Stomach (tissue), 9 donors: ENCODE data around the gene ZFP36. TPM values are rescaled to one million over a fixed set of nuclear protein-coding genes. Genes with fewer than 3 reads are reported as not detected.

ENCODE experiments used
- DNase-seq, 2 donors: peaks; one replicate each; pipeline versions ENCODE4 v3.0.0 to v3.0.0-alpha.2; 2013 to 2019
- H3K27ac ChIP-seq, 5 donors: fragments of 200-600 bp in 4 of 5; sonication (generic) in 4 of 5; one replicate each; pipeline ENCODE4 v1.5.1; 2013 to 2019; ENCODE audit warnings: mild to moderate bottlenecking in 1 of 5, moderate library complexity in 1 of 5
- H3K27me3 ChIP-seq, 3 donors: fragments of 200-600 bp; sonication (generic); one replicate each; pipeline ENCODE4 v1.5.1; 2017 to 2019; ENCODE audit warnings: mixed run types in 1 of 3
- H3K36me3 ChIP-seq, 4 donors: fragments of 200-600 bp; sonication (generic); 1 replicate in 3 of 4; 2 replicates in 1 of 4; pipeline ENCODE4 v1.5.1; 2016 to 2019
- H3K4me1 ChIP-seq, 4 donors: fragments of 200-600 bp; sonication (generic); one replicate each; pipeline ENCODE4 v1.5.1; 2016 to 2019
- H3K4me3 ChIP-seq, 4 donors: fragments of 200-600 bp; sonication (generic) in 3 of 4; one replicate each; pipeline ENCODE4 v1.5.1; 2016 to 2019; ENCODE audit warnings: mild to moderate bottlenecking in 1 of 4
- H3K9me3 ChIP-seq, 4 donors: fragments of 200-600 bp; sonication (generic); one replicate each; pipeline ENCODE4 v1.5.1; 2016 to 2019
- EP300 ChIP-seq: sonication (generic); formaldehyde crosslinking; IDR thresholded peaks from one replicate; pipeline ENCODE4 v1.6.1; 2017; ENCODE audit warnings: antibody characterized with exemption
- POLR2A ChIP-seq, 4 donors: fragments of 450-650 bp; IDR thresholded peaks; one replicate each; pipeline ENCODE4 v1.6.1; 2016; ENCODE audit warnings: antibody characterized with exemption in 4 of 4, control low read depth in 2 of 4, mild to moderate bottlenecking in 1 of 4, moderate library complexity in 1 of 4
- POLR2AphosphoS5 ChIP-seq, 3 donors: sonication (generic); formaldehyde crosslinking; IDR thresholded peaks; one replicate each; pipeline ENCODE4 v1.6.1; 2016; ENCODE audit warnings: antibody characterized with exemption in 3 of 3
- WGBS, 5 donors: extraction: QIAGEN DNeasy Blood & Tissue Kit in 3 of 5; methylation state at CpG; one replicate each; pipeline versions ENCODE4 v1.1.5 to v1.1.7; 2013 to 2018; 5-methylcytosine and 5-hydroxymethylcytosine counted together
- intact Hi-C: fragments of 100-400 bp; cut with DNase I; formaldehyde crosslinking; loops from one replicate; pipeline ENCODE4 v1.15.1; 2023; ENCODE audit warnings: low total_unique reads
- polyA plus RNA-seq, 3 donors: library from polyadenylated mRNA; stranded (reverse); fragments of 200-250 nt; gene quantifications; one replicate each; pipeline ENCODE4 v1.2.3, GENCODE V29; 2013
- total RNA-seq, 5 donors: library from RNA; depleted of rRNA; stranded (reverse); fragments of >200 nt; gene quantifications; one replicate each; pipeline versions ENCODE4 v1.1.0 to v1.2.3, GENCODE V29; 2014 to 2016
- TF ChIP-seq, protein P1 (sequence below), 7 experiments: fragments of 450-650 bp in 4 of 7; fragments of 200-600 bp in 3 of 7; sonication (generic) in 3 of 7; IDR thresholded peaks; one replicate each; pipeline ENCODE4 v1.5.1; 2016 to 2019; ENCODE audit warnings: antibody characterized with exemption in 7 of 7, control low read depth in 2 of 7, mild to moderate bottlenecking in 1 of 7
- donor health status: healthy with polysubstance abuse.
- donor health status: Bipolar disorder and iron deficiency.
- donor health status: healthy.

Gene ZFP36
- total and polyA plus RNA-seq, 8 donors: 26.1 to 1,667 (median 175) TPM

GRCh38 chr19:39432677-39433025 lies 26.0 kb downstream of the ZFP36 start:
- Histone ChIP-seq H3K36me3 (peaks cover 30 to 32% (median 30%) of the 10 kb centered on the region in 4 donors), H3K4me3 (no peak overlapping the region), H3K27ac (peak overlapping the region in 1 of 5 donors; percentile 91), H3K4me1 (peaks cover 46 to 80% (median 58%) of the 10 kb centered on the region in 4 donors), H3K9me3 (no peaks in the 10 kb centered on the region), H3K27me3 (no peaks in the 10 kb centered on the region)
- TF ChIP-seq POLR2A (IDR thresholded peaks at IDR 0.05) (no peak), POLR2AphosphoS5 (IDR thresholded peaks at IDR 0.05) (no peak), EP300 (no peak)
- TF ChIP-seq, protein P1, sequence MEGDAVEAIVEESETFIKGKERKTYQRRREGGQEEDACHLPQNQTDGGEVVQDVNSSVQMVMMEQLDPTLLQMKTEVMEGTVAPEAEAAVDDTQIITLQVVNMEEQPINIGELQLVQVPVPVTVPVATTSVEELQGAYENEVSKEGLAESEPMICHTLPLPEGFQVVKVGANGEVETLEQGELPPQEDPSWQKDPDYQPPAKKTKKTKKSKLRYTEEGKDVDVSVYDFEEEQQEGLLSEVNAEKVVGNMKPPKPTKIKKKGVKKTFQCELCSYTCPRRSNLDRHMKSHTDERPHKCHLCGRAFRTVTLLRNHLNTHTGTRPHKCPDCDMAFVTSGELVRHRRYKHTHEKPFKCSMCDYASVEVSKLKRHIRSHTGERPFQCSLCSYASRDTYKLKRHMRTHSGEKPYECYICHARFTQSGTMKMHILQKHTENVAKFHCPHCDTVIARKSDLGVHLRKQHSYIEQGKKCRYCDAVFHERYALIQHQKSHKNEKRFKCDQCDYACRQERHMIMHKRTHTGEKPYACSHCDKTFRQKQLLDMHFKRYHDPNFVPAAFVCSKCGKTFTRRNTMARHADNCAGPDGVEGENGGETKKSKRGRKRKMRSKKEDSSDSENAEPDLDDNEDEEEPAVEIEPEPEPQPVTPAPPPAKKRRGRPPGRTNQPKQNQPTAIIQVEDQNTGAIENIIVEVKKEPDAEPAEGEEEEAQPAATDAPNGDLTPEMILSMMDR (IDR thresholded peaks at IDR 0.05): no peak
- 90 to 99% (median 97%) methylated on average over 8 of the region's 8 CpGs for WGBS, 5 donors
- no peak for DNase-seq
- intact Hi-C loops: no loop called here

GRCh38 chr19:39433480-39434079 lies 26.9 kb downstream of the ZFP36 start:
- Histone ChIP-seq H3K4me3 (peak overlapping the region in 2 of 4 donors; percentile 87 to 91), H3K27me3 (no peaks in the 10 kb centered on the region), H3K9me3 (no peaks in the 10 kb centered on the region), H3K36me3 (peaks cover 30 to 32% (median 30%) of the 10 kb centered on the region in 4 donors), H3K27ac (peak overlapping the region in 4 of 5 donors; percentile 87 to 95 (median 90)), H3K4me1 (peaks cover 38 to 70% (median 49%) of the 10 kb centered on the region in 4 donors)
- DNase-seq: no peak
- TF ChIP-seq EP300 (no peak), POLR2A (IDR thresholded peaks at IDR 0.05) (no peak), POLR2AphosphoS5 (IDR thresholded peaks at IDR 0.05) (no peak)
- TF ChIP-seq, protein P1 (IDR thresholded peaks at IDR 0.05): no peak
- WGBS, 5 donors: 92 to 96% (median 95%) methylated on average over 5 to 8 of the region's 8 CpGs
- intact Hi-C loops: no loop called here

DNA sequence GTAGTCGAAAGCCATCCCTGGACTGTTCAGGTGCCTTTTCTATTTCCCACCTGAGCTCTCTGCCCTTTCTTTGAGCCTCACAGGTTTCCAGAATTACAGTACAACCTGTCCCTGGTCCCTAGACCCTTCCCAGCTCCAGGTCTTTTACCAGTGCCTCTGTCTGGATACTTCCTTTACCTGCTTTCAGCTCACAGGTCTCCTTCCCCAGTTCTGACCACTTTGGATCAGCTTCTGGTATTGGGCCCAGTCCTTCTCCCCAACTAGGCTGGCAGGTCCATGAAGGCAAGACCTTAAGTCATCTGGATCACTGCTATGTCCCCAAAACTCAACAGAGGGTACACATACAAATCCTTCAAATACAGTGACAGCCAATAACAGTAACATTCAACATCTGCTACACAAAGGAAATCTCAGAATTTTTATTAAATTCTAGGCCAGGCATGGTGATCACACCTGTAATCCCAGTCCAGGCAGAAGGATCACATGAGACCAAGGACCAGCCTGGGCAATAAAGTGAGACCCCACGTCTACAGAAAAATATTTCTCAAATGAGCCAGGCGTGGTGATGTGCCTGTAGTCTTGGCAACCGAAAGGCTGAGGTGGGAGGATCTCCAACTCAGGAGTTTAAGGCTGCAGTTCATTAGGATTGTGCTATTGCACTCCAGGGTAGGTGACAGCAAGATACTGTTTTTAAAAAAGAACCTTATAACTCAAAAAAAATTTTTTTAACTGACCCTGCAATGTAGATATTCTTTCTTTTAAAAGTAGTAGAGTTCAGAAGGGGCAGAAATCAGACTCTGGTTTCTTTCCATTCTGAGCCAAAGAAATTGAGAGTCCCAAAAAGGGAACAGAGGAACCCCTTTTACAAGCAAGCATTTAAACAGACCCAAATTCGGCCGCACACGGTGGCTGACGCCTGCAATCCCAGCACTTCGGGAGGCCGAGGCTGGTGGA lies 27.8 kb downstream of the ZFP36 start:
- intact Hi-C loops: no loop called here
- TF ChIP-seq POLR2A (IDR thresholded peaks at IDR 0.05) (no peak), POLR2AphosphoS5 (IDR thresholded peaks at IDR 0.05) (no peak), EP300 (no peak)
- TF ChIP-seq, protein P1 (IDR thresholded peaks at IDR 0.05): no peak
- H3K4me3 ChIP-seq: peak overlapping the region; percentile 87 to 96 (median 90)
- no peak for DNase-seq
- H3K4me1 ChIP-seq: peaks cover 30 to 62% (median 41%) of the 10 kb centered on the region in 4 donors
- peak overlapping the region in 4 of 5 donors; percentile 87 to 95 (median 90) for H3K27ac ChIP-seq
- H3K27me3 ChIP-seq: no peaks in the 10 kb centered on the region
- H3K36me3 ChIP-seq: peaks cover 30 to 32% (median 30%) of the 10 kb centered on the region in 4 donors
- 44 to 60% (median 52%) methylated on average over 10 of the region's 10 CpGs for WGBS, 5 donors
- H3K9me3 ChIP-seq: no peaks in the 10 kb centered on the region
